Measurements from ENCODE around the gene DDIT4. TPM values are rescaled to one million over a fixed set of nuclear protein-coding genes. Genes with fewer than 3 reads are reported as not detected.

The DDIT4 gene
- total RNA-seq, 1 experiment from 2014 or later = 462 TPM

DNA sequence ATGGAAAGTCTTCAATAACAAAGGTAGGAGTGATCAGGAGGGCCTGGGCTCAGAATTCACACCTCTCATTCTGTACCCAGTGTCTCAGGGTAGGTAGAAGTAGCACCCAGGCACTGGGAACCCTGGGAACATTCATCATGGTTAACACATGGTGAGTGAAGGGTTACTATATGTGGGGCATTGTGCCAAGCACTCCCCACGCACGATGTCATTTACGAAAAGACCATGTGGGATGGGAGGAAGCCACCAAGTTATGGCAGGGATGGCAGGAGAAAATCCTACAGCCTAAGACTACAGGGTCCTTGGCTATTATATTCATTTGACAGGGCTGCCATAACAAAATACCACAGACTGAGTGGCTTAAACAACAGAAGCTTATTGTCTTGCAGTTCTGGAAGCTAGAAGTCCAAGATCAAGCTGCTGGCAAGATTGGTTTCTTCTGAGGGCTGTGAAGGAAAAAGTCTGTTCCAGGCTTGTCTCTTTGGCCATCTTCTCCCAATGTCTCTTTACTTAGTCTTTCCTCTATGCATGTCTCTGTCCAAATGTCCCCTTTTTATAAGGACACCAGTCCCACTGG, 27.7 kb upstream of the DDIT4 start:
- RAD21 ChIA-PET (ENCODE audit: low non-redundant PET in 1 of 2, low total read pairs in 2 of 2, uncharacterized antibody in 2 of 2, unreplicated experiment in 2 of 2) = no interaction called here
- no peak overlapping the region for H3K4me2 ChIP-seq (ENCODE audit: low read length)
- H3K9me3 ChIP-seq (ENCODE audit: control insufficient read depth in 1 of 2, insufficient read depth in 1 of 2, low read depth in 1 of 2, low read length in 2 of 2) = no peaks in the 10 kb centered on the region
- H3K36me3 ChIP-seq (ENCODE audit: control insufficient read depth in 1 of 2, insufficient read depth in 2 of 2, low read length in 2 of 2) = no peaks in the 10 kb centered on the region
- no peaks in the 10 kb centered on the region for H3K9me2 ChIP-seq (ENCODE audit: insufficient read depth)
- BruUV-seq (replicated peaks) = no TSS peak
- no peak overlapping the region for H2AFZ ChIP-seq (ENCODE audit: low read depth, low read length, poor library complexity, severe bottlenecking)
- intact Hi-C loops (cut with micrococcal nuclease) = no loop called here
- DNase-seq (ENCODE audit: low read depth, low spot score) (no peak), ATAC-seq (no peak)
- no peak overlapping the region for H3K27ac ChIP-seq (ENCODE audit: low read depth, low read length)
- H3K4me3 ChIP-seq (replicated peaks in 1 of 2; ENCODE audit: low read depth in 1 of 2, low read length in 2 of 2) = no peak overlapping the region
- H3K9ac ChIP-seq (ENCODE audit: low read length) = no peak overlapping the region
- H3K4me1 ChIP-seq (ENCODE audit: control insufficient read depth in 1 of 2, insufficient read depth in 2 of 2, low read length in 2 of 2) = peaks cover 35 to 40% of the 10 kb centered on the region in 2 experiments
- no peaks in the 10 kb centered on the region for H3K27me3 ChIP-seq (ENCODE audit: insufficient read depth, low read length)
- no peaks in the 10 kb centered on the region for H4K20me1 ChIP-seq (ENCODE audit: insufficient read depth)
- no peaks in the 10 kb centered on the region for H3K79me2 ChIP-seq (ENCODE audit: insufficient read depth, low read length)
- CTCF ChIA-PET = interaction anchor here (1.1 kb wide), 1 partner anchor 9 kb away, joined by 3 read pairs; no protein-coding TSS in a partner anchor
- POLR2A ChIA-PET = interaction anchor here (1.4 to 1.5 kb wide), 2 partner anchors 14 to 28 kb away, joined by 3 to 4 read pairs; partner anchors contain the start of gene DDIT4
- TF ChIP-seq, protein P1, sequence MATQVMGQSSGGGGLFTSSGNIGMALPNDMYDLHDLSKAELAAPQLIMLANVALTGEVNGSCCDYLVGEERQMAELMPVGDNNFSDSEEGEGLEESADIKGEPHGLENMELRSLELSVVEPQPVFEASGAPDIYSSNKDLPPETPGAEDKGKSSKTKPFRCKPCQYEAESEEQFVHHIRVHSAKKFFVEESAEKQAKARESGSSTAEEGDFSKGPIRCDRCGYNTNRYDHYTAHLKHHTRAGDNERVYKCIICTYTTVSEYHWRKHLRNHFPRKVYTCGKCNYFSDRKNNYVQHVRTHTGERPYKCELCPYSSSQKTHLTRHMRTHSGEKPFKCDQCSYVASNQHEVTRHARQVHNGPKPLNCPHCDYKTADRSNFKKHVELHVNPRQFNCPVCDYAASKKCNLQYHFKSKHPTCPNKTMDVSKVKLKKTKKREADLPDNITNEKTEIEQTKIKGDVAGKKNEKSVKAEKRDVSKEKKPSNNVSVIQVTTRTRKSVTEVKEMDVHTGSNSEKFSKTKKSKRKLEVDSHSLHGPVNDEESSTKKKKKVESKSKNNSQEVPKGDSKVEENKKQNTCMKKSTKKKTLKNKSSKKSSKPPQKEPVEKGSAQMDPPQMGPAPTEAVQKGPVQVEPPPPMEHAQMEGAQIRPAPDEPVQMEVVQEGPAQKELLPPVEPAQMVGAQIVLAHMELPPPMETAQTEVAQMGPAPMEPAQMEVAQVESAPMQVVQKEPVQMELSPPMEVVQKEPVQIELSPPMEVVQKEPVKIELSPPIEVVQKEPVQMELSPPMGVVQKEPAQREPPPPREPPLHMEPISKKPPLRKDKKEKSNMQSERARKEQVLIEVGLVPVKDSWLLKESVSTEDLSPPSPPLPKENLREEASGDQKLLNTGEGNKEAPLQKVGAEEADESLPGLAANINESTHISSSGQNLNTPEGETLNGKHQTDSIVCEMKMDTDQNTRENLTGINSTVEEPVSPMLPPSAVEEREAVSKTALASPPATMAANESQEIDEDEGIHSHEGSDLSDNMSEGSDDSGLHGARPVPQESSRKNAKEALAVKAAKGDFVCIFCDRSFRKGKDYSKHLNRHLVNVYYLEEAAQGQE (IDR thresholded peaks at IDR 0.05; ENCODE audit: low read depth) = no peak
- TF ChIP-seq JUND (IDR thresholded peaks at IDR 0.05) (no peak), EGR1 (IDR thresholded peaks at IDR 0.05; ENCODE audit: low read depth) (no peak), SRF (IDR thresholded peaks at IDR 0.05; ENCODE audit: low read depth) (no peak), RAD21 (IDR thresholded peaks at IDR 0.05; ENCODE audit: low read depth) (no peak), ZNF274 (IDR thresholded peaks at IDR 0.05; ENCODE audit: low read depth, low read length) (no peak), ELF1 (IDR thresholded peaks at IDR 0.05; ENCODE audit: borderline replicate concordance, low read depth) (no peak), CEBPB (IDR thresholded peaks at IDR 0.05; ENCODE audit: low read depth) (no peak), POLR2AphosphoS5 (IDR thresholded peaks at IDR 0.05; ENCODE audit: low read depth, low read length) (no peak)
- TF ChIP-seq, protein P2, sequence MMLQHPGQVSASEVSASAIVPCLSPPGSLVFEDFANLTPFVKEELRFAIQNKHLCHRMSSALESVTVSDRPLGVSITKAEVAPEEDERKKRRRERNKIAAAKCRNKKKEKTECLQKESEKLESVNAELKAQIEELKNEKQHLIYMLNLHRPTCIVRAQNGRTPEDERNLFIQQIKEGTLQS (IDR thresholded peaks at IDR 0.05) = no peak
- TF ChIP-seq, protein P3, sequence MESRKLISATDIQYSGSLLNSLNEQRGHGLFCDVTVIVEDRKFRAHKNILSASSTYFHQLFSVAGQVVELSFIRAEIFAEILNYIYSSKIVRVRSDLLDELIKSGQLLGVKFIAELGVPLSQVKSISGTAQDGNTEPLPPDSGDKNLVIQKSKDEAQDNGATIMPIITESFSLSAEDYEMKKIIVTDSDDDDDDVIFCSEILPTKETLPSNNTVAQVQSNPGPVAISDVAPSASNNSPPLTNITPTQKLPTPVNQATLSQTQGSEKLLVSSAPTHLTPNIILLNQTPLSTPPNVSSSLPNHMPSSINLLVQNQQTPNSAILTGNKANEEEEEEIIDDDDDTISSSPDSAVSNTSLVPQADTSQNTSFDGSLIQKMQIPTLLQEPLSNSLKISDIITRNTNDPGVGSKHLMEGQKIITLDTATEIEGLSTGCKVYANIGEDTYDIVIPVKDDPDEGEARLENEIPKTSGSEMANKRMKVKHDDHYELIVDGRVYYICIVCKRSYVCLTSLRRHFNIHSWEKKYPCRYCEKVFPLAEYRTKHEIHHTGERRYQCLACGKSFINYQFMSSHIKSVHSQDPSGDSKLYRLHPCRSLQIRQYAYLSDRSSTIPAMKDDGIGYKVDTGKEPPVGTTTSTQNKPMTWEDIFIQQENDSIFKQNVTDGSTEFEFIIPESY (IDR thresholded peaks at IDR 0.05; ENCODE audit: extremely low read depth, insufficient replicate concordance, low read length) = no peak

Measured in HCT116 (cell line).